Measurements from ENCODE around the gene PRXL2B. TPM values are rescaled to one million over a fixed set of nuclear protein-coding genes. Genes with fewer than 3 reads are reported as not detected.

PRXL2B gene
- total RNA-seq, 2 experiments from 2014 or later = 40.0 to 41.9 TPM

- POLR2A ChIA-PET = no interaction called here
- CTCF ChIA-PET = no interaction called here
Measured at GRCh38 chr1:2573250-2573920, 13.2 kb upstream of the PRXL2B start.

- CTCF ChIA-PET = no interaction called here
Measured at GRCh38 chr1:2574350-2574749, 12.2 kb upstream of the PRXL2B start.

GRCh38 chr1:2575801-2576663 is 10.5 kb upstream of the PRXL2B start:
- POLR2A ChIA-PET = no interaction called here
- CTCF ChIA-PET = no interaction called here

More at GRCh38 chr1:2574350-2574749, 12.2 kb upstream of the PRXL2B start:
- POLR2A ChIA-PET = no interaction called here

GRCh38 chr1:2577565-2578075 is 9.0 kb upstream of the PRXL2B start:
- ChIA-PET CTCF (interaction anchor here (1.3 to 2.3 kb wide), 5 partner anchors 16 to 383 kb away, joined by 3 to 10 read pairs (median 8); partner anchors contain the start of genes FAAP20 and TNFRSF14), POLR2A (interaction anchor here (1.1 to 2.2 kb wide), 5 partner anchors 8 to 30 kb away, joined by 3 to 31 read pairs (median 7); partner anchors contain the start of gene TNFRSF14)

GRCh38 chr1:2578758-2579118 is 7.8 kb upstream of the PRXL2B start:
- POLR2A ChIA-PET = interaction anchor here (1.5 to 2.2 kb wide), 3 partner anchors 17 to 31 kb away, joined by 7 to 31 read pairs (median 7); partner anchors contain the start of gene TNFRSF14

GRCh38 chr1:2580691-2581090 is 5.9 kb upstream of the PRXL2B start:
- ChIA-PET CTCF (interaction anchor here (0.6 to 1.7 kb wide), 2 partner anchors 25 to 205 kb away, joined by 4 to 7 read pairs; partner anchors contain the start of gene TNFRSF14), POLR2A (no interaction called here)

More at GRCh38 chr1:2578758-2579118, 7.8 kb upstream of the PRXL2B start:
- CTCF ChIA-PET = interaction anchor here (1.3 to 2.3 kb wide), 5 partner anchors 17 to 384 kb away, joined by 3 to 10 read pairs (median 8); partner anchors contain the start of genes FAAP20 and TNFRSF14

GRCh38 chr1:2582391-2582790 is 4.2 kb upstream of the PRXL2B start:
- POLR2A ChIA-PET = interaction anchor here (6.1 kb wide), 1 partner anchor 25 kb away, joined by 60 read pairs; the partner anchor contains the start of gene TNFRSF14
- CTCF ChIA-PET = interaction anchor here (1.1 to 4.1 kb wide), 2 partner anchors 27 to 35 kb away, joined by 3 to 20 read pairs; partner anchors contain the start of gene TNFRSF14

- CTCF ChIA-PET = interaction anchor here (0.7 to 4.1 kb wide), 4 partner anchors 22 to 36 kb away, joined by 3 to 20 read pairs (median 3); partner anchors contain the start of gene TNFRSF14
- POLR2A ChIA-PET = interaction anchor here (1.5 to 6.1 kb wide), 3 partner anchors 22 to 37 kb away, joined by 4 to 60 read pairs (median 5); partner anchors contain the start of gene TNFRSF14
Measured at GRCh38 chr1:2583331-2583791, 3.2 kb upstream of the PRXL2B start.

GRCh38 chr1:2583871-2584351 is 2.7 kb upstream of the PRXL2B start:
- CTCF ChIA-PET = interaction anchor here (0.7 to 4.1 kb wide), 5 partner anchors 22 to 168 kb away, joined by 3 to 20 read pairs (median 7); partner anchors contain the start of gene TNFRSF14
- POLR2A ChIA-PET = interaction anchor here (0.7 to 6.1 kb wide), 7 partner anchors 22 to 171 kb away, joined by 3 to 60 read pairs (median 6); partner anchors contain the start of genes PANK4, PEX10 and TNFRSF14

GRCh38 chr1:2584686-2585317 is 1.8 kb upstream of the PRXL2B start:
- ChIA-PET CTCF (interaction anchor here (1.1 to 4.1 kb wide), 4 partner anchors 23 to 169 kb away, joined by 3 to 20 read pairs (median 12); partner anchors contain the start of gene TNFRSF14), POLR2A (interaction anchor here (0.6 to 6.1 kb wide), 9 partner anchors 8 to 1218 kb away, joined by 3 to 60 read pairs (median 7); partner anchors contain the start of genes PANK4, PEX10 and TNFRSF14)

GRCh38 chr1:2585318-2586092 is 1.1 kb upstream of the PRXL2B start:
- ChIA-PET POLR2A (interaction anchor here (0.8 to 6.1 kb wide), 7 partner anchors 8 to 330 kb away, joined by 3 to 60 read pairs (median 9); partner anchors contain the start of genes PANK4, PEX10 and TNFRSF14), CTCF (interaction anchor here (1.1 to 4.1 kb wide), 6 partner anchors 30 to 172 kb away, joined by 3 to 20 read pairs (median 7); partner anchors contain the start of genes PANK4 and TNFRSF14)

- CTCF ChIA-PET = interaction anchor here (0.7 to 1.6 kb wide), 4 partner anchors 26 to 174 kb away, joined by 3 to 5 read pairs (median 3); partner anchors contain the start of gene TNFRSF14
Measured at GRCh38 chr1:2587071-2587859, 688 bp downstream of the PRXL2B start.

GRCh38 chr1:2587860-2588571 is 1.4 kb downstream of the PRXL2B start:
- CTCF ChIA-PET = interaction anchor here (0.7 to 1.2 kb wide), 2 partner anchors 26 to 32 kb away, joined by 3 to 5 read pairs; partner anchors contain the start of gene TNFRSF14
- POLR2A ChIA-PET = interaction anchor here (3.2 to 6.1 kb wide), 2 partner anchors 31 to 40 kb away, joined by 46 to 60 read pairs; partner anchors contain the start of gene TNFRSF14

More at GRCh38 chr1:2587071-2587859, 688 bp downstream of the PRXL2B start:
- POLR2A ChIA-PET = interaction anchor here (3.2 to 6.1 kb wide), 2 partner anchors 30 to 40 kb away, joined by 46 to 60 read pairs; partner anchors contain the start of gene TNFRSF14

- ChIA-PET POLR2A (no interaction called here), CTCF (no interaction called here)
Measured at GRCh38 chr1:2588661-2589430, 2.3 kb downstream of the PRXL2B start.

Data from activated CD8-positive, alpha-beta memory T cell treated with anti-CD3 and anti-CD28 coated beads for 36 hours (primary cell).